Glomerular endothelial cell (primary cell): Measurements from ENCODE around the gene PRSS21. TPM values are rescaled to one million over a fixed set of nuclear protein-coding genes. Genes with fewer than 3 reads are reported as not detected.

Experiments used
- DNase-seq: peaks from one replicate; pipeline ENCODE4 v3.0.0-alpha.2; 2011; ENCODE audit warnings: low read depth, low spot score; ENCODE audit errors: extremely low read depth
- total RNA-seq: library from RNA; depleted of rRNA; stranded (reverse); fragments of >200 nt; gene quantifications from 2 replicates; pipeline ENCODE4 v1.2.3, GENCODE V29; 2015

Gene PRSS21
- total RNA-seq, 1 donor from 2014 or later = not detected

DNA sequence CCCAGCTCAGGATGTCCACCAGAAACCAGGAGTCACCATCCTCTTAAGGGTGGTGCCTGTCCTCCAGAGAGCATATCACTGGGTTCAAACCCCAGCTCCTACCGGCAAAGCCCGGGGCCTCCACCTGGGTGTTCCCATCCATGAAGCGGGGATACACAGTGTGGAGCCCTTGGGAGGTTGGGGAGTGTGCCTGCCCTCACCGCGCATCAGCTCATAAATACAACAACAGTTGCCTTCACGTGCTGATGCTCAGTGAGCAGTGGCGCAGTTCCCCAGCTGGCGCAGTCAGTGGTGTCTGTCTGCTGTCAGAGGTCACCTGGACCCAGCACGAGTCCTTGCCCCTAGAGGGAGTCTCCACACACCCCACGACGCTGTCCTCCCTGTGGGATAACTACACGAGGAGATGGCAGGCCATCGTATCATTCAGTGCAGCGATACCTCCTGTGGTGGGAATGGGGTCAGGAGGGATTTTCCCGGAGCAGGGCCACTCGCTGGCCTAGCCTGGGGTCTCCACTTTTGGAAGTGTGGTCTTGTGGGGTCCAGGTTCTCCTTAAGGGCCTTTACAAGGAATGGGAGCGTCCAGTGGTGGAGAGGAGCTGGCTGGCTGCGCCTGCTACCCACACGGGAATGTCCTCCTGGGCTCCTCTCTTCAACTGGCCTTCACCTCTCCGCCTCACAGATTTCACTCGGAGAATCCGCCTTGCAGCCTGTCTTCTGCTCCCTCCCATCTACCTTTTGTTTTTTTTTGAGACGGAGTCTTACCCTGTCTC, 37.7 kb upstream of the PRSS21 start:
- no peak for DNase-seq

DNA sequence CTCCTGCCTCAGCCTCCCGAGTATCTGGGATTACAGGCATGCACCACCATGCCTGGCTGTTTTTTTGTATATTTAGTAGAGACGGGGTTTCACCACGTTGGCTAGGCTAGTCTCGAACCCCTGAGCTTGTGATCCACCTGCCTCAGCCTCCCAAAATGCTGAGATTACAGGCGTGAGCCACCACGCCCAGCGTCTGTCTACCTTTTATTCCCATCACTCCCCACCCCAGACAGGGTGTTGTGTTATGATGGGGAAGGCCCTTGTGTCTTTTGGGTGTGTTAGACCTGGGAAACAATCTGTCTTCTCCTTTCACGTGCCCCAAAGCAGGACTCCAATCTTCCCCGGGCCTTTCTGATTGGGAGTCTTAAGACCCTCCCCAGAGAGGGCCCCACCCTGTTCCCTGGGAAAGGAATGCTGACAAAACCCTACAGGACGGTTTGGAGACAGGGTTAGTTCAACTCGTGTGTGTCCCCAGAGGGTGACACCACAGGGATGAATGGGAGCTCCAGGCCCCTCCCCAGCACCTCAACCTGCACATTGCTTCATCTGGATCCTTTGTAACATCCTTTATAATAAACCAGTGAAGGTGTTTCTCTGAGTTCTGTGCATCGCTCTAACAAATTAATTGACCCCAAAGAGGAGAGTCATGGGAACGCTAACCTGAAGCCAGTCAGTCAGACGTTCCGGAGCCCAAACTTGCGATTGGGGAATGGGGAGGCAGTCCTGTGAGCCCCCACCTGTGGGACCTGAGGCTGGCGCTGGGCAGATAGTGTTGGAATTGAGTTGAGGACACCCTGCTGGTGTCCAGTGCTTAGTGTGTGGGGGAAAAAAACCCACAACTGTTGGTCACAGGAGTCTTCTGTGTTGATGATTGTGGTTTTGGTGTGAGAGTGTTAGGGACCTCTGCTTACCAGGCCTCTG, 36.8 kb upstream of the PRSS21 start:
- no peak for DNase-seq

- DNase-seq = no peak
These were observed 34.3 kb upstream of the PRSS21 start for GRCh38 chr16:2782583-2783351.

GRCh38 chr16:2783581-2784357, 33.3 kb upstream of the PRSS21 start:
- no peak for DNase-seq

GRCh38 chr16:2784358-2785100, 32.5 kb upstream of the PRSS21 start:
- no peak for DNase-seq

DNA sequence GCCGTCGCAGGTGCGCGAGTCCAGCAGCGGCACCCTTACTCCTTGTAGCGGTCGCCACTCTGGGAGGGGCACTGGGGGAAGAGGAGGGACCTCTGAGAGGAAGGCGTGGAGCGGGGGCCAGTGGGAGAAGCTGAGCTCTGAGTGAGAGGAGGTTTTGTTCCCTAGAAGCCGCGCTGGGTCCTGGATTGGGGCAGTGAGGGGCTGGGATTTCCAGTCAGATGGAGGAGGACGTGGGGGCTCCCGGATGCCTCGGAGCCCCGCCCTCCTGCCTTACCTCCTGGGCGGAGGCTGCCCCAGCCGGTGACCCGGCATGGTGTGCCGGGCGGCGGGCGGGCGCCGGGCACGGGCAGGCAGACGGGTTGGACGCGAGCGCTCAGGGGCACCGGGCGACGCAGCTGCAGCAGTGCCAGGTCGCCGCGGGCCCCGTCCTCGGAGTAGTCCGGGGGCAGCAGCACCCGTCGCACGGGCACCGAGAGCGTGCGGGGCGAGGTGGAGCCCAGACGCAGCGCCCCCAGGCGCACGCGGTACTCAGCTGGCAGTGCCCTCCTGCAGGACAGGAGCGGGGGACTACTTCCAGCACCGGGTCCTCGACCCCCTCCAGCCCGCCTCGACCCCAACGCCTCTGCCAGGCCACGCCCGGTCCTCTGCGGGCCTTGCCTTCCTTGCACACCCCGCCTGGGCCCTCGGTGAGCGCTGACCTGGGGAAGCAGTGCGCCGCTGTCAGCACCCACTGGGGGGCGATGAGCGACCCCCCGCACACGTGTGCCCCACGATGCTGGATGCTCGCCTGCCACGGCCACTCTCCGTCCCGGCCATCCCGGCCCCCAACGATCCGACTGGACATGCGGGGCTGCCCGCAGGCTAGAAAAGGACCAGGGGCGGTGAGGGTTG, 31.7 kb upstream of the PRSS21 start:
- no peak for DNase-seq

DNA sequence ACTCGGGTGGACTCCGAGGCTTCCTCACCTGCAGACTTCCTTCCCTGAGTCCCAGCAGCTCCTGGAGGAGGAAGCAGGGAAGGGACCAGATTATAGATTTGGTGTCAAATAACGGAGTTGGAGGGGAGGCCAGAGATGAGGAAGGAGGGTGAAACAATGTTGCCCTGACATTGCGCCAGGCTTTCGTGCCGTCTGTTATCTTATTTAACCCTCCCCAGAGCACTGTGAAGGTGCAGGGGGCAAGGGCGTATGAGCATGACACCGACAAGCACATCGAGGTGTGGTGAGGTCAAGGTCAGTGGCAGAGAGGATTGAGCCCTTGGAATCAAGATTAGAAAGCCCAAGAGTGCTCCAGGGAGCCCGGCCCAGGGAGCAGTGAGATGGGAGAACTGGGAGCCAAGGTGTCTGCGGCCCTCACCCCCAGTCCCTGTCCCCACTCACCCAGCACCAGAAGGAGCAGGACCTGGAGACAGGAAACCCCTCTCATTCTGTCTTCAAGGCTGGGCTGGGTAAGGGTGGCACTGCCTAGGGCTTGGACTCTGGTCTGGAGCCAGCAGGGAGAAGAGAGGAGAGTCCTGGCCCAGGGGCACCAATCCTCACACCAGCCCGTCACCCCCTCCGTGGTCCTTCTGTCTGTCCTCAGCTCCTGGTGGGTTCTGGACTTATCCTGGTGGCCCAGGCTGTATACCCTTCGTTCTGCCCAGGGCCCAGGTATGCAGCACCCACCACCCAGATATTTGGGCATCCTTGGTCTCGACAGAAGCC, 30.8 kb upstream of the PRSS21 start:
- no peak for DNase-seq

DNA sequence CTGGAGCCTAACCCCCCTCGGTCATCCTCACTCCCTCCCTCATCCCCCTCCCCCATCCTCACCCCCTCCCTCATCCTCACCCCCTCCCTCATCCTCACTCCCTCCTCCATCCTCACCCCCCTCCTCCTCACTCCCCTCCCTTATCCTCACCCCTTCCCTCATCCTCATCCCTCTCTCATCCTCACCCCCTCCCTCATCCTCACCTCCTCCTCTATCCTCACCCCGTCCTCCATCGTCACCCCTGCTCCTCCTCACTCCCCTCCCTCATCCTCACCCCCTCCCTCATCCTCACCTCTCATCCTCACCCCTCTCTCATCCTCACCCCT, 30.2 kb upstream of the PRSS21 start:
- DNase-seq = no peak

- no peak for DNase-seq
These were observed 29.6 kb upstream of the PRSS21 start, which contains the start of gene PRSS33 for GRCh38 chr16:2787406-2787805. PRSS33 (minus strand) TSS chr16:2787560; CDS start chr16:2786547, 1,013 bp downstream.

GRCh38 chr16:2787961-2788360, 29.1 kb upstream of the PRSS21 start:
- DNase-seq = no peak

DNA sequence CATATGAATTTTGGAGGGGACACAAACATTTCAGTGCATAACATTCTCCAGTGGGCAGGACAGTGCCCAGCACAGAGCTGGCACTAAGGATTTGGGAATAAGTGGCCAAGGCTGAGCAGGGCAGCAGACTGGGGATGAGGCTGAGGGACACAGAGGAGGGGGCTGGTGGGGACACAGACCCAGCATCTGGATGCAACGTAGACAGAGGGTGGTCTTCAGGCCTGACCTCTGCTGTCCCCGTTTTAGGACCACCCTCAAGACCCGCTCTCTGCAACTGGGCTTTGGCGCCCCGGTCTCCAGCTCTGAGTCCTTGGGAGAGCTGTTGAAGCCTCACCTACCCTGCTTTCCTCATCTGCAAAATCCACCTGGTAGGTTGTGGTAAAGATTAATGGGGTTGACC, 26.4 kb upstream of the PRSS21 start:
- DNase-seq = no peak

DNA sequence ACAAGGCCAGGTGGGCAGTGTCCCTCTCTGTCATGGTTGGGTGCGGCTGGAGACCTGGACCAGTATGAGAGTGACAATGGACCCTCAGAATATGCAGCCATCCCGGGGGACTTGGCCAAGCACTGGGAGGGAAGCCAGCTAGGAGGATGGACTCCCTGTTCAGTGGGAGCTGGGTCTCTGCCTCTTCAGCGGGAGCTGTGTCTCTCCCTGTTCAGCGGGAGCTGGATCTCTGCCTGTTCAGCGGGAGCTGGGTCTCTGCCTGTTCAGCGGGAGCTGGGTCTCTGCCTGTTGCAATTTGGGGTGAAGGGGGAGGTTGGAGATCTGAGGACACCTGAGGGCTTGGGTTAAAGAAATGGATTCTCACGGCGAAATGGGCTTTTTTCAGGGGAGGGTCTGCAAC, 25.9 kb upstream of the PRSS21 start:
- no peak for DNase-seq

- DNase-seq = no peak
These were observed 24.1 kb upstream of the PRSS21 start for GRCh38 chr16:2792940-2793339.

DNA sequence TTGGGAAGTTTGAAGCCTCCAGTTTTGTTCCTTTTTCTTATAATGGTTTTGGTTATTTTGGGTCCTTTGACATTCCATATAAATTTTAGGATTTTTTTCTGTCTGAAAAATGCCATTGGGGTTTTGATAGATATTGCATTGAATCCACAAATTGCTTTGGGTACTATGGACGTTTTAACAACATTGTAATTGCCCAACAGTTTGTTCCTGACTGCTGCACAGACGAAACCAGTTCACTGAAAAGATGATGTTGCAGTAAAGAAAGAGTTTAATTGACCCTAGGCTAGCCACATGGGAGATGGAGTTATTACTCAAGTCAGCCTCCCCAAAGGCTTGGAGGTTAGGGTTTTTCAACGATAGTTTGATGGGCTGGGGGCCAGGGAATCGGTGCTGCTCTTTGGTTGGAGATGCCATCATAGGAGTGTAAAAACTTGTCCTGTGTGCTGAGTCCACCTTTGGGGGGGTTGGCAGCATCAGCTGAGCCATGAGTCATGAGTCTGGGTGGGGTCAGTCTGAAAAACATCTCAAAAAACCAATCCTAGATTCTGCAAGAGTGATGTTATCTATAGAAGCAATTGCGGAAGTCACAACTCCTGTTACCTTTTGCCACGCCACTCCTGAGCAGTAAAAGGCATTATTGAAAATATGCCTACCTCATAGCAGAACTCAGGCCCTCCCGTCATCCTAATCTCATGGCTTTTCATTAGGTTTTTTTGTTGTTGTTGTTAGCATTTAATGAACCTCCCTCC, 21.5 kb upstream of the PRSS21 start:
- no peak for DNase-seq

DNA sequence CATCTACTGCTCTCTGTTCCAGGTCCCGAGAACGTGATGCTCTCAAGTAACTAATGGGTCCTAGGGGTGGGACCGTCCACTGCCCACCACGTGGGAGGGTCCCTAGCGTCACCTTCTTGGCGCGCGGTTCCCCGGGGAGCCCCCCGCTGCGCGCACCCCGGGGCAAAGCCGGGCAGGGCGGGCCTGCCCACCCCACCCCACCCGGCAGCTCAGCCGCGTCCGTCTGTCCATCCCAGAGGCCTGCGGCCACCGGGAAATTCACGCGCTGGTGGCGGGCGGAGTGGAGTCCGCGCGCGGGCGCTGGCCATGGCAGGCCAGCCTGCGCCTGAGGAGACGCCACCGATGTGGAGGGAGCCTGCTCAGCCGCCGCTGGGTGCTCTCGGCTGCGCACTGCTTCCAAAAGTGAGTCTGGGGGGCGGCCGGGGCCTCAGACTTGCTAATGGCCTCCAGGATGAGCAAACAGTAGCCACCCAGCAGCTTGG, 18.3 kb upstream of the PRSS21 start:
- DNase-seq = no peak

DNA sequence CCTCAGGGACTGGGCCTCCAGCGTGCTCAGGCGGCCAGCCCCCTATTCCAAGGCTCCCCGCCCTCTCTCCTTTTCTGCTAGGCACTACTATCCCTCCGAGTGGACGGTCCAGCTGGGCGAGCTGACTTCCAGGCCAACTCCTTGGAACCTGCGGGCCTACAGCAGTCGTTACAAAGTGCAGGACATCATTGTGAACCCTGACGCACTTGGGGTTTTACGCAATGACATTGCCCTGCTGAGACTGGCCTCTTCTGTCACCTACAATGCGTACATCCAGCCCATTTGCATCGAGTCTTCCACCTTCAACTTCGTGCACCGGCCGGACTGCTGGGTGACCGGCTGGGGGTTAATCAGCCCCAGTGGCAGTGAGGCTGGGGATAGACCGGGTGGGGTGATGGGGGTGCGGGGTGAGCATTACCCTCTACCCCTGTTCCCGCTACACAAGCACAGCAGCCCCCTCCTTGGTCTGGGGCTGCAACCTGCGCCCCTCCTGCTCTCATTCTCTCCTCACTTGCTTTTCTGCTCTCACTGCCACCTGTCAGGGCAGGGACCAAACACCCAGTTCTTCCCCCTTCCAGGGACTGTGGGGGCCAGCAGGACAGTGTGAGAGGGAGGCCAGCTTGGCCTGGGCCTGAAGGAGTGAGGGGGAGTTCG, 17.7 kb upstream of the PRSS21 start:
- no peak for DNase-seq

DNA sequence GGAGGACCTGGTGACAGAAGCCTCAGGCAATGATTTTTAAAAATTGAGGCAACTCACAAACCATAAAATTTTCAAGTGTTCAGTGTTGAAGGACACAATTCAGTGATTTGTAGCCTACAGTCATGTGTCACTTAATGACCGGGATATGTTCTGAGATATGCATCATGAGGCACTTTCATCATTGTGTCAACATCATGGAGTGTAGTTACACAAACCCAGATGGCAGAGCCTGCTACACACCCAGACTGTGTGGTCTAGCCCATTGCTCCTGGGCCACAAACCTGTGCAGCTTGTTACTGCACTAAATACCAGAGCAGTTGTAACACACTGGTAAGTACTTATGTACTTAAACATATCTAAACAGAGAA, 17.2 kb upstream of the PRSS21 start:
- no peak for DNase-seq
